Measurements from ENCODE around the gene CHIC2.

CHIC2 gene

GRCh38 chr4:54093324-54094240 lies 29.2 kb upstream of the CHIC2 start:
- no peak for DNase-seq (ENCODE audit: low read depth in 3 of 3)

DNA sequence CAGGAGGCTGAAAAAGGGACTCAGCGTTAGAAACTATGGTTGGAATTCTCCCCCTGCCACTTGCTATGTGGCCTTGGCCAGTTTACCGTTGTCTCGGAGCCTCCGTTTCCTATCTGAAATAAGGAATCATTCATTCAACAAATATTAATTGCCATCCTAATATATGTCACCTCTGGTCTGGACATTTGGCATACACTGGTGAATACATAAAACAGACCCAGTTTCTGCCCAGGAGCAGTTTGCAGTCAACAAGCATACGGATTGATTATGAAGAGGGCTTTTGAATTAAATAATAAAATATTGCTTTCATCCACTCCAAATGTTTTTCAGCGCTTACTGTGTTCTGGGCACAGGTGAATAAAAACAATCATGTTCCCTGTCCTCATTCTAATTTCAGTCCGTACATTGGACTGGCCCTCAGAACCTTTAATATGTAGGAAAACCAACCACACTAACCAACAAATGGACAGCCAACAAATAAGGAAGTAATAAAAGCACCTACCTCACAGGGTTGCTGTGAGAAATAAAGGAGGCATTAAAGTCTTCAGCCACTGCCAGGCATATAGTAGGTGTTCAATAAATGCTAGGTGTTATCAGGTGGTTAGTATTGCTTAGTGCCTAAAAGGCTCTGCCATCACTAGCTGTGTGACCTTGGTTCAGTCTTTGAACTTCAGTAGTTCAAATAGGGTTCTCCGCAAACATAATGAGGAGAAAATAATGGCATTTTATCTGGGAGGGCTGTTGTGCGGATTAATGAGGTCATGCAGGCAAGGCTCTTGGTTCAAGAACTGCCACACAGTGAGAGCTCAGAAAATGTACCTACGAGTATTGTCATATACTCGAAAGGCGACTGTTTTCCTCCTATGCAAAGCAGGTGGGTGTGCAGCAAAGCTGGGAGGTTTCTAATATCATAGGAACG lies 28.3 kb upstream of the CHIC2 start:
- DNase-seq (ENCODE audit: low read depth in 3 of 3) = no peak

GRCh38 chr4:54091637-54092404 lies 27.4 kb upstream of the CHIC2 start:
- peak; percentile 60 to 80 (median 80) for DNase-seq (ENCODE audit: low read depth in 3 of 3)

- no peak for DNase-seq (ENCODE audit: low read depth in 3 of 3)
Measured at GRCh38 chr4:54090804-54091623, 26.6 kb upstream of the CHIC2 start.

DNA sequence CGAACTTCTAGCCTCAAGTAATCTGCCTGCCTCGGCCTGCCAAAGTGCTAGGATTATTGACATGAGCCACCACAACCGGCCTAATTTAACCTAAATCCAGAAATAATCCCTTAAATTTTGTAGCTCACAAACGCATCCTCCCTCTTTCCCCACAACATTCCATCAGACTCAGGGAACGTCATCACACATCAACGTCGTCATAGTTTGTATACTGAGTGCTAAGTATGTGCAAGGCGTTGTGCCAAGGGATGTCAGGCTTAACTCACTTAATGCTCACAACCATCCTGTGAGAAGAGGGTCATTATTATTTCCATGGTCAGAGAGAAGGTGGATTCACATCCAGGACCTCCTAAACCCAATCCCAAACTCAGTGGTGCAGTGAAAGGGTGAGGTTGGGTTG lies 26.0 kb upstream of the CHIC2 start:
- DNase-seq (ENCODE audit: low read depth in 3 of 3) = no peak

GRCh38 chr4:54089875-54090274 lies 25.5 kb upstream of the CHIC2 start:
- no peak for DNase-seq (ENCODE audit: low read depth in 3 of 3)

- no peak for DNase-seq (ENCODE audit: low read depth in 3 of 3)
Measured at GRCh38 chr4:54085284-54085683, 20.9 kb upstream of the CHIC2 start.

GRCh38 chr4:54082168-54082567 lies 17.8 kb upstream of the CHIC2 start:
- DNase-seq (ENCODE audit: low read depth in 3 of 3) = no peak

GRCh38 chr4:54077812-54078211 lies 13.4 kb upstream of the CHIC2 start:
- DNase-seq (ENCODE audit: low read depth in 3 of 3) = no peak

DNA sequence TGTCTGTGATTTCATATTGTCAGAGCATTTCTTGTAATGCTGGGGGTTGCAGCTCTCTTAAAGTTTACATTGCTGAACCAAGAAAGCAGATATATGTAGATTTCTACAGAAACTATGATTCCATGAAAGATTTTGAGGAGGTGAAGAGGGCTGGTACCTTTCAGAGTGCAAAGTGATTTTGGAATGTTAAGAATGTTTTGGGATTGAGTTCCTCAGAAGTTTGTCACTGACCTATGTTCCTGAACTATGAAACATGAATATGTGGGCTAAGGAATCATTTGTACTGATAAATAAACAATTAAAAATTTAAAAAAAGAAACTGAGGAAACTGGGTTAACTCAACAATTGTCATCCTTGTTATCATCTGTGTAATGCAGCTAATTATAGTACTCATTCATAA lies 12.3 kb upstream of the CHIC2 start:
- DNase-seq (ENCODE audit: low read depth in 3 of 3) = no peak

- no peak for DNase-seq (ENCODE audit: low read depth in 3 of 3)
Measured at GRCh38 chr4:54074381-54074780, 10.0 kb upstream of the CHIC2 start.

GRCh38 chr4:54073271-54073880 lies 9.0 kb upstream of the CHIC2 start:
- no peak for DNase-seq (ENCODE audit: low read depth in 3 of 3)

DNA sequence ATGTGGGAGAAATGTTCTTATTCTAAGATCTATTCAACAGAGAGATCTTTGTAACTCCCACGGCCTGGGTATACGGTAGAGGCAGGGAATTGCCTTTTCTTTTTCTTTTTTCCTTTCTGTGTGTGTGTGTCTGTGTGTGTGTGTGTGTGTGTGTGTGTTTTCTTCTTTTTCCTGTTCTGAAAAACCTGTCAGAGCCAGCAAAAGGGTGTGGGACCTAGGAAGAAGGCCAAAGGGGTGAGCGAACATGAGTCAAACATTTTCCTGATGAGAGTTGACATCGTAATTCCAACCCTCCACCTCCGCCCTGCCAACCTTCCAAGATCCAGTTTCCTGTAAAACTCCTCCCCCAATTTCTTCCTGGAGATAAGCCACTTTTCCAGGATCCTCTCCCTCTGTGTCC lies 2.8 kb upstream of the CHIC2 start:
- DNase-seq (ENCODE audit: low read depth in 3 of 3) = no peak

DNA sequence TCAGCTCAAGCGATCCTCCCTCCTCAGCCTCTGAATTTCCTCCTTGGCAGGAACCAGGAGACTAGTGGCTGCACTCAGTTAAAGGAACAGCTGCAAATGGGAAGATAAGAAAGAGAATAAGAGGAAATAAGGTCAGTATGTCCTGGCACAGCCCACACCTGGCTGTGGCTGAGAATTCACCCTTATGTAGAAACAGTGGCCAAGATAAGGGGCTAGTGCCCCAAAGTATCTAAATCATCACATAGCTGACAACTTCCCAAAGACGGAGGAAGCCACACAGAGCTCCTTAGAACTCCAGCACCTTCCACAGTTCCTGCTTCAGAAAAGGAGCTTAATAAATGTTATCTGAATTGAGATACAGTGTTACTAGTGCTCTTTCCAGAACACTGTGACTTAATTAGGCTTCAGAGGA lies 2.3 kb upstream of the CHIC2 start:
- DNase-seq (ENCODE audit: low read depth in 3 of 3) = no peak

DNA sequence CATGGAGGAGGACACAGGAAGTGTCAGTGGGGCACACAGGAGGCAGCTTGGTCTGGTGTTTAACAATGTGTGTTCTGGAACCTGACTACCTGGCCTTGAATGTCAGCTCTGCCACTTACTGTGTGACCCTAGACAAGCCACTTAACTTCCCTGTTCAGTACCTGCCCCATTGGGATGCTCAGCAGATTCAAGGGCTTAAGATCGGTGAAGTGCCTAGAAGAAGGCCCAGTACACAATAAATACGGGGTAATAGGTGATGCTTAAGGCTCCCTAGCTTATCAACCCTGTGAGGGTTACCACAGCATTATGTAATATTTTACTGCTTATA lies 1.6 kb upstream of the CHIC2 start:
- DNase-seq (ENCODE audit: low read depth in 3 of 3) = no peak

- DNase-seq (ENCODE audit: low read depth in 3 of 3) = no peak
Measured at GRCh38 chr4:54065282-54066087, 1.1 kb upstream of the CHIC2 start.

- DNase-seq (ENCODE audit: low read depth in 3 of 3) = peak in 2 of 3 experiments; percentile 3 to 17
Measured at GRCh38 chr4:54063737-54064316, 578 bp downstream of the CHIC2 start.

DNA sequence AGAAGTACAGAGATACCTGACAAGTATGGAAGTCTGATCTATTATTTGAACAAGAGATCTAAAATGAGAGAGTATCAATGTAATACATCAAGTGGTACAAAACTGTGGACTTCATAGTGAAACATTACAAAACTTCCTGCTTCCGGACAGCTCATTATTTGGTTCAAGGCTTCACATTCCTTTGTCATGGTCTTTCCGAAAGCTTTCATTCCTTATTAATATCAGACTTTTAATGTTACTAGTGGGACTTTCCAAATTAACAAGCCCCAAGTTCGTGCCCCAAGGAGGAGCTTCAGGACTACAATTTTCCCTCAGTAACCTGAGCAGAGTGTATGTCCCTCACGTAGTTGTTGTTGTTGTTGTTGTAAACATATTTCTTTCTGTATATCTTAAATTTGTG lies 1.2 kb downstream of the CHIC2 start:
- DNase-seq (ENCODE audit: low read depth in 3 of 3) = no peak

DNA sequence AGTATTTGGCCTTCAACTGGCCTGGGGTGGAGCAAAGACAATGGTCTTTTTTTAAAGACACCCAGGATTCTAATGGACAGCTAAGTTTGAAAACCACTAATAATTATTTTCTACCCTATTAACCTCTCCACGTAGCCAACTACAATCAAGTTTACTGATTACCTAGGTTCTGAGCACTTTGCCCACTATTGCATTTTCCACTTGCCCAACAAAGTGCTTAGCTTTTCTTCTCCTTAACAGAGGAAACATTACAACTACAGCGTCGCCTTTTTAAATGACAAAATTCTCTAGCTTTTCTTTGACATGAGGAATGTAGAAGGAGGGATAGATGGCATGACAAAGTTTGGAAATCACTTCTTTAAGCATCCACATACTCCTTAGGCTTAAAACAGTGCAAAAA lies 2.0 kb downstream of the CHIC2 start:
- DNase-seq (ENCODE audit: low read depth in 3 of 3) = no peak

DNA sequence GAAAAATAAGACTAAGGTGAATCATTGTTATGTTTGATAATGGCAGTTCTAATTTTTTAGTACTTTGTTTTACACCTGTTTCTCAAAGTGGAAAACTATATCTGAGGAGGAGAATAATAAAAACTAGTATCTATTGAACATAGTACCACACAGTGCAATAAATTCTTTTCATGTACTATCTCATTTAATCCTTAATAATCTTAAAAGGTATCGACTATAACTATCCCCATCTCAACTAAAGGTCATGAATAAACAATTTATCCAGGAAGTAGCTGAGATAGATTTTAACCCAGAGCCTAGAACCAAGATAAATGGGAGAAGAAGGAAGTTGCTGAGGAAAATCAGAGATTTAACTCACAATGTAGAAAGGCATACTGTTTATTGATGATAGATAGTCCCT lies 2.5 kb downstream of the CHIC2 start:
- DNase-seq (ENCODE audit: low read depth in 3 of 3) = no peak

All from stimulated activated CD4-positive, alpha-beta T cell treated with anti-CD3 and anti-CD28 coated beads, TNF-alpha, amount 100 ng/mL, for 4 hours (primary cell).